HepG2 (cell line): Measurements from ENCODE around the gene ITGA6.

Experiments used
- GLI4 ChIP-seq: sonication (generic); formaldehyde crosslinking; IDR thresholded peaks from 2 replicates; pipeline ENCODE4 v1.5.1; 2020; ENCODE audit warnings: missing genetic modification reagents, mild to moderate bottlenecking, moderate library complexity, borderline replicate concordance
- SRSF1 ChIP-seq: fragments of 200-400 bp; formaldehyde crosslinking; optimal IDR thresholded peaks from 2 replicates; pipeline ENCODE3; 2017; ENCODE audit warnings: mild to moderate bottlenecking, low read depth, low read length, moderate library complexity

DNA sequence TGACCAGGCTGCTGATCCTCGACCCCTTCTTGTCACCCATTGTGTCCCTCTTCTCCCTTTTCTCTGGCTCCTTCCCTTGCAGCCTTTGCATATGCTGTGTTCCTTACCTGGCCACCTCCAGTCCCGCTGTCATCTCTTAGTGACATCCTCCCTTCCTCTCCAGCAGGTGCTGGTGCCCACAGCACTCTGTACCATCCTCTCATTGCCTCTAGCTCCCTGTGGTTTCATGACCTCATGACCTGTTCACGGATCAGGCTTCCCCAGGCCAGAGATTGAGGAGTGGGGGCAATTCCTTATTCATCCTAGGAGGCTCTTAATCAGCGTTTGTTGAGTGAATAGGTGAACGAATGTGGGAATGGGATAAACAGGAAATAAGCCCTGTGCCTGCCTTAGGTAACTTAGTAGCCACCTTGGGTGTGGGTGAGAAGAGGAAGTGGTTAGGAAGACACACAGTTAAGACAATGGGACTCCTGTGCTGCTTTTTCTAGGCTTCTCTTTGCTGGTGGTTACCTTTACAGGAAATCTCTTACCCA is 35.5 kb downstream of the ITGA6 start:
- TF ChIP-seq SRSF1, result no peak
- no peak for TF ChIP-seq GLI4
